Endothelial cell of umbilical vein (primary cell): ENCODE results near the gene ERG. TPM values are rescaled to one million over a fixed set of nuclear protein-coding genes. Genes with fewer than 3 reads are reported as not detected.

Source experiments
- BruUV-seq: library from RNA; stranded (reverse); fragments of 400-500 nt; replicated peaks from 2 replicates; lab custom pipeline; 2021; lab: Mats Ljungman, UMichigan
- CTCF ChIA-PET: fragments of 300-600, 350-600 bp; sonication (Branson Sonifier 250); formaldehyde crosslinking; loops from one replicate; lab custom pipeline; 2021; ENCODE audit warnings: antibody characterized with exemption, inconsistent platforms; lab: Charles Lee
- POLR2A ChIA-PET: fragments of 300-600, 350-600 bp; sonication (Branson Sonifier 250); formaldehyde crosslinking; loops from one replicate; lab custom pipeline; 2021; ENCODE audit warnings: antibody characterized with exemption, inconsistent platforms; lab: Charles Lee
- DNase-seq: peaks from one replicate; pipeline ENCODE4 v3.0.0-alpha.2; 2011; ENCODE audit warnings: low read depth, low spot score
- FAIRE-seq: peaks from 2 replicates; lab custom pipeline; 2011; peaks lifted over from hg19 to GRCh38; lab: Jason Lieb, UNC
- H2AFZ ChIP-seq: 2 replicates; pipeline ENCODE4 v1.6.0; 2012; ENCODE audit warnings: low read depth, low read length, control low read depth, inconsistent platforms
- H3K27ac ChIP-seq: 2 replicates; pipeline ENCODE4 v1.5.1; 2011; ENCODE audit warnings: low read depth, mild to moderate bottlenecking, control low read depth, low read length, moderate library complexity; ENCODE audit not compliant: insufficient read depth
- H3K27me3 ChIP-seq, 2 experiments: 2 replicates each; pipeline versions ENCODE4 v1.6.0 to v1.6.1; 2011; ENCODE audit warnings: low read length in 2 of 2, mixed read lengths in 1 of 2; ENCODE audit not compliant: control insufficient read depth in 2 of 2, insufficient read depth in 2 of 2
- H3K36me3 ChIP-seq, 2 experiments: 2 replicates in 1 of 2; 3 replicates in 1 of 2; pipeline ENCODE4 v1.5.1; 2011; ENCODE audit warnings: low read length in 2 of 2, mild to moderate bottlenecking in 1 of 2, moderate library complexity in 1 of 2; ENCODE audit not compliant: control insufficient read depth in 2 of 2, insufficient read depth in 2 of 2; ENCODE audit errors: extremely low read depth in 1 of 2
- H3K4me1 ChIP-seq: 3 replicates; pipeline ENCODE4 v1.5.1; 2011; ENCODE audit warnings: mild to moderate bottlenecking, low read length; ENCODE audit not compliant: control insufficient read depth, insufficient read depth; ENCODE audit errors: extremely low read depth
- H3K4me2 ChIP-seq: 2 replicates; pipeline ENCODE4 v1.6.1; 2011; ENCODE audit warnings: low read length, control low read depth, mixed read lengths; ENCODE audit not compliant: insufficient read depth
- H3K4me3 ChIP-seq, 3 experiments: fragments of 200-600 bp in 1 of 3; sonication (generic), shearing (Covaris generic) in 1 of 3; replicated peaks in 1 of 3; 2 replicates each; pipeline ENCODE4 v1.5.1; 2011 to 2016; ENCODE audit warnings: control low read depth in 3 of 3, low read length in 3 of 3, mild to moderate bottlenecking in 2 of 3, inconsistent platforms in 1 of 3, low read depth in 1 of 3, moderate library complexity in 1 of 3; ENCODE audit not compliant: insufficient read depth in 1 of 3
- H3K79me2 ChIP-seq: 2 replicates; pipeline ENCODE4 v1.6.0; 2012; ENCODE audit warnings: low read length, inconsistent platforms; ENCODE audit not compliant: control insufficient read depth, insufficient read depth
- H3K9ac ChIP-seq: replicated peaks from 2 replicates; pipeline ENCODE3; 2011; ENCODE audit warnings: low read length, control low read depth; ENCODE audit not compliant: insufficient read depth; ENCODE audit errors: extremely low read depth
- H3K9me1 ChIP-seq: replicated peaks from 3 replicates; pipeline ENCODE4 v1.6.0; 2011; ENCODE audit warnings: mild to moderate bottlenecking, low read length; ENCODE audit not compliant: control insufficient read depth, insufficient read depth; ENCODE audit errors: extremely low read depth
- H3K9me3 ChIP-seq: replicated peaks from 2 replicates; pipeline ENCODE4 v1.5.1; 2012; ENCODE audit warnings: low read length, inconsistent platforms; ENCODE audit not compliant: control insufficient read depth, insufficient read depth
- H4K20me1 ChIP-seq: replicated peaks from 2 replicates; pipeline ENCODE3; 2011; ENCODE audit warnings: mild to moderate bottlenecking, low read length; ENCODE audit not compliant: control insufficient read depth, insufficient read depth; ENCODE audit errors: extremely low read depth
- EZH2 ChIP-seq: IDR thresholded peaks from 2 replicates; pipeline ENCODE4 v1.6.1; 2012; ENCODE audit warnings: borderline replicate concordance, low read depth, mild to moderate bottlenecking, moderate library complexity, low read length, inconsistent platforms; ENCODE audit not compliant: severe bottlenecking
- FOS ChIP-seq: IDR thresholded peaks from 2 replicates; pipeline ENCODE4 v1.6.1; 2011; ENCODE audit warnings: mild to moderate bottlenecking, low read length, moderate library complexity, borderline replicate concordance; ENCODE audit not compliant: insufficient read depth
- GATA2 ChIP-seq: IDR thresholded peaks from 2 replicates; pipeline ENCODE4 v1.7.0; 2011; ENCODE audit warnings: low read depth, mild to moderate bottlenecking, moderate library complexity, mixed read lengths, low read length; ENCODE audit not compliant: insufficient read length, insufficient read depth
- JUN ChIP-seq: IDR thresholded peaks from 2 replicates; pipeline ENCODE4 v1.6.1; 2011; ENCODE audit warnings: borderline replicate concordance, low read depth; ENCODE audit not compliant: insufficient read length, insufficient read depth
- MYC ChIP-seq: IDR thresholded peaks from one replicate; pipeline ENCODE4 v1.6.1; 2011; ENCODE audit warnings: mild to moderate bottlenecking, low read depth, low read length
- POLR2A ChIP-seq: IDR thresholded peaks from 2 replicates; pipeline ENCODE4 v1.6.1; 2012; ENCODE audit warnings: low read depth, mild to moderate bottlenecking, control low read depth, low read length
- POLR2AphosphoS5 ChIP-seq: IDR thresholded peaks from 2 replicates; pipeline ENCODE4 v1.6.1; 2012; ENCODE audit warnings: low read depth, mild to moderate bottlenecking, control low read depth, low read length, moderate library complexity; ENCODE audit not compliant: insufficient read depth
- dilution Hi-C: fragments of 300-500 bp; cut with MboI; formaldehyde crosslinking; loops from one replicate; pipeline ENCODE4 v1.15.0; 2019; ENCODE audit warnings: low sequenced_read_pairs; ENCODE audit not compliant: extremely low pct_ligation_motif_present
- intact Hi-C: fragments of 100-400 bp; cut with micrococcal nuclease; formaldehyde crosslinking; loops from one replicate; pipeline ENCODE4 v1.10.0; 2022
- polyA plus RNA-seq, 4 experiments: library from polyadenylated mRNA; depleted of rRNA in 3 of 4; stranded (reverse) in 3 of 4; unstranded in 1 of 4; fragments of >200 nt; gene quantifications; 2 replicates each; pipeline versions ENCODE4 v1.2.1 to v1.2.3, GENCODE V29; 2011 to 2012; ENCODE audit warnings: missing spikeins in 1 of 4
- total RNA-seq: library from RNA; stranded (reverse); gene quantifications from 2 replicates; pipeline ENCODE4 v1.2.3, GENCODE V29; 2021
- TF ChIP-seq, protein P1 (sequence below), 2 donors: IDR thresholded peaks; 1 replicate in 1 of 2; 2 replicates in 1 of 2; pipeline ENCODE4 v1.5.1; 2011; ENCODE audit warnings: low read length in 2 of 2, mild to moderate bottlenecking in 2 of 2, moderate library complexity in 2 of 2, control low read depth in 1 of 2, inconsistent platforms in 1 of 2, low read depth in 1 of 2; ENCODE audit not compliant: insufficient read depth in 1 of 2; ENCODE audit errors: extremely low read depth in 1 of 2
- TF ChIP-seq, protein P2 (sequence below): IDR thresholded peaks from 2 replicates; pipeline ENCODE4 v1.6.1; 2011; ENCODE audit not compliant: insufficient read depth, insufficient read length

The ERG gene
- total and polyA plus RNA-seq, 2 donors (not counting 3 experiments of a cell fraction or from before 2014, with no cell fraction given) = 173 to 210 TPM

DNA sequence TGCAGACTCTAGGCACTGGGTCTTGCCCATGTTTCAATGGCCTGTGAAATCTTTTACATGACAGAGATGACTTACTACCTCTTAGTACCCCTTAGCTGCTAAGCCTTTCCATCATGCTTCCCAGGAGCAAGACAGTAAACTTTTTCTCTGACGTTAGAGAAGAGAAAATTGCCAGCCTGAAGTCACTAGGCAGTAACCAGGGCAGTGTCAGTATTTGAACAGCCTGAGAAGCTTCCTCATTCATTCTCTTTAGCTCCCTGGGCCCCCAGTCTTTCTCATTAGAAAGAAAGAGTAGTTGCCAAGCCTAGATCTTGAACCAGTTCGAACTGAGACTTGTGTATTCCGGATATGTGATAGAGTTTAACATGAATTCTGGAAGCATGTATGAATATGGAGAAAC is 99.2 kb downstream of the ERG start:
- peaks cover 3% of the 10 kb centered on the region for H3K4me1 ChIP-seq
- FAIRE-seq = no peak
- dilution Hi-C loops (no loop called here), intact Hi-C loops (no loop called here)
- no peaks in the 10 kb centered on the region for H3K9me3 ChIP-seq
- TF ChIP-seq FOS (no peak), POLR2AphosphoS5 (no peak), POLR2A (no peak), JUN (no peak), MYC (no peak), GATA2 (no peak), EZH2 (no peak)
- TF ChIP-seq, protein P1, sequence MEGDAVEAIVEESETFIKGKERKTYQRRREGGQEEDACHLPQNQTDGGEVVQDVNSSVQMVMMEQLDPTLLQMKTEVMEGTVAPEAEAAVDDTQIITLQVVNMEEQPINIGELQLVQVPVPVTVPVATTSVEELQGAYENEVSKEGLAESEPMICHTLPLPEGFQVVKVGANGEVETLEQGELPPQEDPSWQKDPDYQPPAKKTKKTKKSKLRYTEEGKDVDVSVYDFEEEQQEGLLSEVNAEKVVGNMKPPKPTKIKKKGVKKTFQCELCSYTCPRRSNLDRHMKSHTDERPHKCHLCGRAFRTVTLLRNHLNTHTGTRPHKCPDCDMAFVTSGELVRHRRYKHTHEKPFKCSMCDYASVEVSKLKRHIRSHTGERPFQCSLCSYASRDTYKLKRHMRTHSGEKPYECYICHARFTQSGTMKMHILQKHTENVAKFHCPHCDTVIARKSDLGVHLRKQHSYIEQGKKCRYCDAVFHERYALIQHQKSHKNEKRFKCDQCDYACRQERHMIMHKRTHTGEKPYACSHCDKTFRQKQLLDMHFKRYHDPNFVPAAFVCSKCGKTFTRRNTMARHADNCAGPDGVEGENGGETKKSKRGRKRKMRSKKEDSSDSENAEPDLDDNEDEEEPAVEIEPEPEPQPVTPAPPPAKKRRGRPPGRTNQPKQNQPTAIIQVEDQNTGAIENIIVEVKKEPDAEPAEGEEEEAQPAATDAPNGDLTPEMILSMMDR (IDR thresholded peaks at IDR 0.05; ENCODE audit: extremely low read depth in 1 of 2, insufficient read depth in 1 of 2, low read depth in 1 of 2, low read length in 2 of 2) = no peak
- TF ChIP-seq, protein P2, sequence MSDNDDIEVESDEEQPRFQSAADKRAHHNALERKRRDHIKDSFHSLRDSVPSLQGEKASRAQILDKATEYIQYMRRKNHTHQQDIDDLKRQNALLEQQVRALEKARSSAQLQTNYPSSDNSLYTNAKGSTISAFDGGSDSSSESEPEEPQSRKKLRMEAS = no peak
- no peak overlapping the region for H3K4me3 ChIP-seq
- no TSS peak for BruUV-seq
- DNase-seq = no peak
- no peak overlapping the region for H3K27ac ChIP-seq
- H3K36me3 ChIP-seq = peaks cover 59 to 61% of the 10 kb centered on the region in 2 experiments
- peaks cover 39% of the 10 kb centered on the region for H3K79me2 ChIP-seq
- no peaks in the 10 kb centered on the region for H3K27me3 ChIP-seq
- H3K9ac ChIP-seq = no peak overlapping the region
- no peaks in the 10 kb centered on the region for H3K9me1 ChIP-seq
- no peaks in the 10 kb centered on the region for H4K20me1 ChIP-seq
- H3K4me2 ChIP-seq = no peak overlapping the region
- ChIA-PET CTCF (interaction anchor here (1.2 to 1.4 kb wide), 2 partner anchors 19 to 77 kb away, joined by 3 to 5 read pairs; no protein-coding TSS in a partner anchor), POLR2A (no interaction called here)
- no peak overlapping the region for H2AFZ ChIP-seq
